GM12892 (cell line): ENCODE measurements around the gene PPP2R3B.

ENCODE experiments used
- POLR2AphosphoS5 ChIP-seq: IDR thresholded peaks from 2 replicates; pipeline ENCODE4 v1.6.1; 2011; ENCODE audit warnings: low read depth, low read length, control low read depth
- TAF1 ChIP-seq: IDR thresholded peaks from 2 replicates; pipeline ENCODE4 v1.6.1; 2011; ENCODE audit warnings: low read depth, mild to moderate bottlenecking, control low read depth, low read length, borderline replicate concordance

DNA sequence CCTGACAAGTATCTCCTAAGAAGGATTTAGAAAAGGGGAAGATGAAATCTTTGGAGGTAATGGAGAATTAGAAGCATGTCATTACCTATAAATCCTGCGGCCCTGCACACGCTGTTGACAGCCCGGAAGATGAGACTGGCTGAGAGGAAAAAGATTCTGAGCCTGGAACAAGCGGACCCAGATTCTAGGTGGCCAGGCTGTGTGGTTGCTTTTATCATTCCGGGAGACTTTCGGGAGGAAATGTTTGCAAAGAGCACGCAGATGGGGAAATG, 5.8 kb upstream of the PPP2R3B start:
- TF ChIP-seq TAF1 (no peak), POLR2AphosphoS5 (no peak)
